Activated T-helper 1 cell treated with anti-CD3 and anti-CD28 coated beads, Interleukin-2, amount 50 U/mL, for 16 hours (primary cell): ENCODE measurements around the gene TAF4.
A peak's percentile ranks its signal among the peaks of the same experiment; 100 is the strongest.
"Not testable (repeated sequence)": the region's sequence is repeated elsewhere in the genome, so short reads cannot be mapped to it uniquely, and the experiment has no call there.

Experiments used
- DNase-seq, 2 donors: peaks; one replicate each; pipeline ENCODE4 v3.0.0-alpha.2; 2020; ENCODE audit warnings: low read depth in 1 of 2, low spot score in 1 of 2

The TAF4 gene, protein sequence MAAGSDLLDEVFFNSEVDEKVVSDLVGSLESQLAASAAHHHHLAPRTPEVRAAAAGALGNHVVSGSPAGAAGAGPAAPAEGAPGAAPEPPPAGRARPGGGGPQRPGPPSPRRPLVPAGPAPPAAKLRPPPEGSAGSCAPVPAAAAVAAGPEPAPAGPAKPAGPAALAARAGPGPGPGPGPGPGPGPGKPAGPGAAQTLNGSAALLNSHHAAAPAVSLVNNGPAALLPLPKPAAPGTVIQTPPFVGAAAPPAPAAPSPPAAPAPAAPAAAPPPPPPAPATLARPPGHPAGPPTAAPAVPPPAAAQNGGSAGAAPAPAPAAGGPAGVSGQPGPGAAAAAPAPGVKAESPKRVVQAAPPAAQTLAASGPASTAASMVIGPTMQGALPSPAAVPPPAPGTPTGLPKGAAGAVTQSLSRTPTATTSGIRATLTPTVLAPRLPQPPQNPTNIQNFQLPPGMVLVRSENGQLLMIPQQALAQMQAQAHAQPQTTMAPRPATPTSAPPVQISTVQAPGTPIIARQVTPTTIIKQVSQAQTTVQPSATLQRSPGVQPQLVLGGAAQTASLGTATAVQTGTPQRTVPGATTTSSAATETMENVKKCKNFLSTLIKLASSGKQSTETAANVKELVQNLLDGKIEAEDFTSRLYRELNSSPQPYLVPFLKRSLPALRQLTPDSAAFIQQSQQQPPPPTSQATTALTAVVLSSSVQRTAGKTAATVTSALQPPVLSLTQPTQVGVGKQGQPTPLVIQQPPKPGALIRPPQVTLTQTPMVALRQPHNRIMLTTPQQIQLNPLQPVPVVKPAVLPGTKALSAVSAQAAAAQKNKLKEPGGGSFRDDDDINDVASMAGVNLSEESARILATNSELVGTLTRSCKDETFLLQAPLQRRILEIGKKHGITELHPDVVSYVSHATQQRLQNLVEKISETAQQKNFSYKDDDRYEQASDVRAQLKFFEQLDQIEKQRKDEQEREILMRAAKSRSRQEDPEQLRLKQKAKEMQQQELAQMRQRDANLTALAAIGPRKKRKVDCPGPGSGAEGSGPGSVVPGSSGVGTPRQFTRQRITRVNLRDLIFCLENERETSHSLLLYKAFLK

GRCh38 chr20:62065674-62066338 is at the start of gene TAF4:
Gene TAF4, minus strand, starts transcription at chr20:62065881. Its CDS starts 71 bp downstream, at chr20:62065810.
- peak; percentile 61 to 77 for DNase-seq

DNA sequence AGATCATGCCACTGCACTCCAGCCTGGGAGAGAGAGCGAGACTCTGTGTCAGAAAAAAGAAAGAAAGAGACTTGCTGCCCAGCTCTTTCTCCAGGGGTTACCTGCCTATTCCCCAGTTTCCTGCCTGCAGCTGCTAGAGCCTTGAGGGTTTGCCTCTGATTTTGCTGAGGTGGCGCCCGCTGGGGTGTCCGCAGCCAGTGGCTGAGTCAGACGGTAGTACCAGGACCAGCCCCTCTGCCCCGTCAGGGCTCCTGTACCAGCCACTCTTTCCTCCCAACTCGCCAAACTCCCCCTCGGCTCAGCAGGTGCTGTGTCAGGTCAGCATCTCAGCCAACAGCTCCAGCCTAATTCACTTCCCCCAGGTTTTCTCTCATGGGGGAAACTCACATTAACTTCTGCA is 49.2 kb upstream of the TAF4 start:
- DNase-seq: no peak

DNA sequence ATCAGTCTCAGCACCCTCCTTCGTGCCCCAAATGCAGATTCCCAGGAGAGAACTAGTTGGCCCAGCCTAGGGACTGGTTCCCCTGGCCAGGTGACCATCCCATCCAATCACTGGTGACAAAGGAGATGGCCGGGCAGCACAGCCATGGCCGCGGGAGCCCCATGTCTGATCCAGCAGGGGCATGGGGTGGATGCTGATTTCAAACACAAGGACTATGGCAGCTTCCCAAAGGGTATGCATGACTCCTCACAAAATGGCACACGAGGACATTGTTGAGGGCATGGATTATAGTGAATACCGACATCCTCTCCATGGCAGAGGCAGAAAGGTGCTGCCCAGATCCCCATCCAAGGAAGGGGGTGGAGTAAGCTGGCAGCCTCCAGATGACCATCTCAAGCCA is 46.7 kb upstream of the TAF4 start:
- no peak for DNase-seq

DNA sequence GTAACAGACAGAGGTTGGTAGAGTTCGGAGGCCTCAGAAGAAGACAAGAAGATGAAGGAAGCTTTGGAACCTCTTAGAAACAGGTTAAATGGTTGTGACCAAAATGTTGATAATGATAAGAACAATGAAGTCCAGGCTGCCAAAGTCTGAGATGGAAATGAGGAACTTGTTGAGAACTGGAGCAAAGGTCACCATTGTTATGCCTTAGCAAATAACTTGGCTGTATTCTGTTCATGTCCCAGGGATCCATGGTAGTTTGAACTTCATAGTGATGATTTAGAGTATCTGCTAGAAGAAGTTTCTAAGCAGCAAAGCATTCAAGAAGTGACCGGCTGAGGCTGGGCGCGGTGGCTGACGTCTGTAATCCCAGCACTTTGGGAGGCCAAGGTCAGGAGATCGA is 45.5 kb upstream of the TAF4 start:
- DNase-seq: no peak

- no peak for DNase-seq
These were observed 39.9 kb upstream of the TAF4 start for GRCh38 chr20:62105592-62105991.

DNA sequence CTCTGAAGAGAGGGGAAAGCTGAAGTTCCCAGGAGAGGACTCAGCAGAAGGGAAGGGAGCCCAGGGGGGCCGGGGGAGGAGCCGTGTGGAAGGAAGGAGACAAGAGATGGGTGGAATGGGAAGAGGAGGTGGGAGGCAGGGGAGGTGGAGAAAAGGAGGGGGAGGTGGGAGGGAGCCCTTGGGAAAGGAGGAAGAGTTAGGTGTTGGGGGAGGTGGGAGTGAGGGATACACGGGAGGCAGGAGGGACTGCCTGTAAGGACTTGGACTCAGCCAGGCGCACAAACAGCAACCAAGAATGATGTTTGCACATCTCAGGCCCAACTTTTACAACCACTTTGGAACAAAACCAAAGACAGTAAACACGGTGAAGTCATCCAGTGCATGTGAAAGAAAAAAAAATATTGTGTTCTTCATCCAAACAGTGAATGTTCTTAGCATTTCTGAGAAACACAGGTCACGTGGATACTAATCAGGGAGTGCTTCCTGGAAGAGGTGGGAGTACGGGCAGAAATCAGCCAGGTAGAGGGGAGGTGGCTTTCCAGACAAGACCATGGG is 39.2 kb upstream of the TAF4 start:
- no peak for DNase-seq

GRCh38 chr20:62104234-62104789 is 38.6 kb upstream of the TAF4 start:
- DNase-seq: no peak

- DNase-seq: no peak
These were observed 38.0 kb upstream of the TAF4 start for GRCh38 chr20:62103508-62104233.

- DNase-seq: no peak
These were observed 35.4 kb upstream of the TAF4 start for GRCh38 chr20:62101078-62101477.

- no peak for DNase-seq
These were observed 32.3 kb upstream of the TAF4 start for GRCh38 chr20:62097881-62098407.

GRCh38 chr20:62096421-62097380 is 31.0 kb upstream of the TAF4 start:
- no peak for DNase-seq

DNA sequence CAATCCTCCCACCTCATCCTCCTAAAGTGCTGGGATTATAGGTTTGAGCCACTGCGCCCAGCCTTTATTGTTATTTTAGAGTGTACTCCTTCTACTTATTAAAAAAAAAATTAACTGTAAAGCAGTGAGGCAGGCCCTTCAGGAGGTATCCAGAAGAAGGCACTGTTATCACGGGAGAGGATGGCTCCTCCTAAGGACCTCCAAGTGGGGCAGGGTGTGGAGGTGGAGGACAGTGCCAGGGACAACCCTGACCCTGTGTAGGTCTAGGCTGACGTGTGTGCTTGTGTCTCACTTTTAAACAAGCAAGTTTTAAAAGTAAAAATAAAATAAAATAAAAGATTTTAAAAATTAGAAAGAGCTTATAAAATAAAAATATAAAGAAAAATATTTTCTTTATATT is 23.7 kb upstream of the TAF4 start:
- DNase-seq: no peak

DNA sequence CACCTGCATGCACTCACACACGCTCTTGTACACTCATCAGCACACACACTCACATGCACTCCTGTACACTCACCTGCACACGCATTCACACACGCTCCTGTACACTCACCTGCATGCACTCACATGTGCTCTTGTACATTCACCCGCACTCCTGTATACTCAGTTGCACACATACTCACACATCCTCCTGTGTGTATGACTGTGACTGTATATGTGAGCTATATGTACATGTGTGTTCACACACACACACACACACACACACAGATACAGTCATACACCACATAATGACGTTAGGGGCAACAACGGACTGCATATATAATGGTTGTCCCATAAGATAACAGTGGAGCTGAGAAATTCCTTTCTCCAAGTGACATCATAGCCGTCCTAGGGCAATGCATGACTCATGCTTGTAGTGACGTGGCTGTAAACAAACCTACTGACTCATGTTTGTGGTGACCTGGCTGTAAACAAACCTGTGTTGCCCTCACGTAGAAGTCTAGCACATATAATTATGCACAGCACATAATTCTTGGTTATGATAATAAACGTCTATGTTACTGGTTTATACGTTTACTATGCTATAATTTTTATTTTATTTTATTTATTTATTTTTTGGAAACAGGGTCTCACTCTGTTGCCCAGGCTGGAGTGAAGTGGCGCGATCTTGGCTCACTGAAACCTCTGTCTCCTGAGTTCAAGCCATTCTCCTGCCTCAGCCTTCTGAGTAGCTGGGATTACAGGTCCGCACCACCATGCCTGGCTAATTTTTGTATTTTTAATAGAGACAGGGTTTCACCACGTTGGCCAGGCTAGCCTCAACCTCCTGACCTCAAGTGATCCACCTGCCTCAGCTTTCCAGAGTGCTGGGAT is 22.8 kb upstream of the TAF4 start:
- DNase-seq: no peak

DNA sequence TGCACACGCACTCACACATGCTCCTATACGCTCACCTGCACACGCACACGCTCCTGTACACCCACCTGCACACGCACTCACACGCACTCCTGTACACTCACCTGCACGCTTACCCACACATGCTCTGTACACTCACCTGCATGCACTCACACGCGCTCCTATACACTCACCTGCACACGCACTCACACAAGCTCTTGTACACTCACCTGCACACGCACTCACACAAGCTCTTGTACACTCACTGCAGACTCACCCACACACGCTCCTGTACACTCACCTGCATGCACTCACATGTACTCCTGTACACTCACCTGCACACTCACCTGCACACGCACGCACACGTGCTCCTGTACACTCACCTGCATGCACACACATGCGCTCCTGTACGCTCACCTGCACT is 22.0 kb upstream of the TAF4 start:
- no peak for DNase-seq

- no peak for DNase-seq
These were observed 21.5 kb upstream of the TAF4 start for GRCh38 chr20:62087227-62087626.

GRCh38 chr20:62085206-62085605 is 19.5 kb upstream of the TAF4 start:
- DNase-seq: no peak

DNA sequence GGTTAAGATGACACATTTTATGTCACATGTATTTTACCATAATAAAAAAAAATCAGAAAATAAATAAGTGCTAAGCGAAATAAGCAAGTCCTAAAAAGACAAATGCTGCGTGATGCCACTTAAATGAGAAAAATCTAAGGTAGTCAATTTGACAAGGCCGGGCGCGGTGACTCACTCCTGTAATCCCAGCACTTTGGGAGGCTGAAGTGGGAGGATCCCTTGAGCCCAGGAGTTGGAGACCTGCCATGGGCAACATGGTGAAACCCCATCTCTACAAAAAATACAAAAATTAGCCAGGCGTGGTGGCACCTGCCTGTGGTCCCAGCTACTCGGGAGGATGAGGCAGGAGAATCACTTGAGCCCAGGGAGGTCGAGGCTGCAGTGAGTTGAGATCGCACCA is 18.5 kb upstream of the TAF4 start:
- not testable (repeated sequence) for DNase-seq

GRCh38 chr20:62083312-62083711 is 17.6 kb upstream of the TAF4 start:
- no peak for DNase-seq
